GM19035 (cell line): ENCODE data around the gene FKRP.
"Not testable (repeated sequence)": the region's sequence is repeated elsewhere in the genome, so short reads cannot be mapped to it uniquely, and the experiment has no call there.

Experiments used
- ATAC-seq: cut with Tn5 transposase; IDR thresholded peaks from one replicate; pipeline ENCODE4 v1.9.1; 2021; ENCODE audit not compliant: unreplicated experiment

The FKRP gene

GRCh38 chr19:46745521-46746280 is at the start of gene FKRP:
TSS of gene FKRP (plus strand) at chr19:46746057. CDS start at chr19:46755451, 9,394 bp downstream.
- ATAC-seq: peak; percentile 44

GRCh38 chr19:46696866-46697203 is 49.0 kb upstream of the FKRP start:
- no peak for ATAC-seq

- ATAC-seq: no peak
Observed at GRCh38 chr19:46697204-46697960, 48.5 kb upstream of the FKRP start.

GRCh38 chr19:46698395-46699321 is 47.2 kb upstream of the FKRP start:
- no peak for ATAC-seq

GRCh38 chr19:46700704-46701103 is 45.2 kb upstream of the FKRP start:
- no peak for ATAC-seq

GRCh38 chr19:46704379-46705076 is 41.3 kb upstream of the FKRP start:
- ATAC-seq: no peak

- no peak for ATAC-seq
Observed at GRCh38 chr19:46710687-46711086, 35.2 kb upstream of the FKRP start.

- ATAC-seq: not testable (repeated sequence)
Observed at GRCh38 chr19:46712768-46713338, 33.0 kb upstream of the FKRP start.

GRCh38 chr19:46713781-46714443 is 31.9 kb upstream of the FKRP start:
- ATAC-seq: no peak

- ATAC-seq: peak; percentile 32
Observed at GRCh38 chr19:46714444-46715106, 31.3 kb upstream of the FKRP start.

- no peak for ATAC-seq
Observed at GRCh38 chr19:46715620-46715974, 30.3 kb upstream of the FKRP start.

GRCh38 chr19:46715975-46716671 is 29.7 kb upstream of the FKRP start:
- ATAC-seq: no peak

GRCh38 chr19:46716672-46717033 is 29.2 kb upstream of the FKRP start:
- no peak for ATAC-seq

GRCh38 chr19:46717034-46717715 is 28.7 kb upstream of the FKRP start, which contains the start of gene PRKD2:
TSS of gene PRKD2 (minus strand) at chr19:46717114. CDS start at chr19:46716370, 744 bp downstream.
- peak; percentile 38 for ATAC-seq

GRCh38 chr19:46717716-46718143 is 28.1 kb upstream of the FKRP start:
- no peak for ATAC-seq

GRCh38 chr19:46718157-46718933 is 27.5 kb upstream of the FKRP start:
- ATAC-seq: no peak

GRCh38 chr19:46718934-46719622 is 26.8 kb upstream of the FKRP start:
- ATAC-seq: peak; percentile 20
